ENCODE results near the gene RDX.

RDX gene

GRCh38 chr11:110169738-110170137 is 126.7 kb downstream of the RDX start:
- DNase-seq = no peak

- no peak for DNase-seq
These were observed 128.2 kb downstream of the RDX start for GRCh38 chr11:110168033-110168803.

GRCh38 chr11:110165039-110165925 is 131.1 kb downstream of the RDX start:
- no peak for DNase-seq

- DNase-seq = no peak
These were observed 134.2 kb downstream of the RDX start for GRCh38 chr11:110162216-110162615.

- no peak for DNase-seq
These were observed 135.4 kb downstream of the RDX start for GRCh38 chr11:110161061-110161460.

GRCh38 chr11:110160437-110160836 is 136.0 kb downstream of the RDX start:
- no peak for DNase-seq

- no peak for DNase-seq
These were observed 136.4 kb downstream of the RDX start for GRCh38 chr11:110160016-110160415.

GRCh38 chr11:110159476-110159875 is 136.9 kb downstream of the RDX start:
- no peak for DNase-seq

- no peak for DNase-seq
These were observed 137.9 kb downstream of the RDX start for GRCh38 chr11:110158317-110159200.

- DNase-seq = no peak
These were observed 139.9 kb downstream of the RDX start for GRCh38 chr11:110156503-110156902.

GRCh38 chr11:110153474-110153873 is 142.9 kb downstream of the RDX start:
- no peak for DNase-seq

- no peak for DNase-seq
These were observed 144.2 kb downstream of the RDX start for GRCh38 chr11:110152199-110152598.

GRCh38 chr11:110148775-110149744 is 147.4 kb downstream of the RDX start:
- peak; percentile 28 for DNase-seq

GRCh38 chr11:110147962-110148709 is 148.3 kb downstream of the RDX start:
- DNase-seq = peak; percentile 81

- DNase-seq = no peak
These were observed 154.6 kb downstream of the RDX start for GRCh38 chr11:110141812-110142211.

GRCh38 chr11:110134110-110134509 is 162.3 kb downstream of the RDX start:
- DNase-seq = no peak

- DNase-seq = no peak
These were observed 163.3 kb downstream of the RDX start for GRCh38 chr11:110133160-110133559.

GRCh38 chr11:110131386-110132123 is 164.9 kb downstream of the RDX start:
- no peak for DNase-seq

- DNase-seq = no peak
These were observed 165.7 kb downstream of the RDX start for GRCh38 chr11:110130642-110131238.

- peak; percentile 50 for DNase-seq
These were observed 168.3 kb downstream of the RDX start for GRCh38 chr11:110128161-110128560.
